Ascending aorta (tissue), 2 donors: ENCODE measurements around the gene INTS6. TPM values are rescaled to one million over a fixed set of nuclear protein-coding genes. Genes with fewer than 3 reads are reported as not detected.

Experiments used
- DNase-seq, 2 donors: peaks; one replicate each; pipeline ENCODE4 v3.0.0-alpha.2; 2019; ENCODE audit warnings: low spot score in 2 of 2
- H3K27ac ChIP-seq, 2 donors: fragments of 200-600 bp; sonication (generic); one replicate each; pipeline ENCODE4 v1.5.1; 2016 to 2017; ENCODE audit warnings: mild to moderate bottlenecking in 1 of 2
- H3K27me3 ChIP-seq: fragments of 200-600 bp; sonication (generic); one replicate; pipeline ENCODE4 v1.5.1; 2017
- H3K36me3 ChIP-seq, 2 donors: fragments of 200-600 bp; sonication (generic); one replicate each; pipeline ENCODE4 v1.5.1; 2016
- H3K4me1 ChIP-seq, 2 donors: fragments of 200-600 bp; sonication (generic); one replicate each; pipeline ENCODE4 v1.5.1; 2016 to 2017; ENCODE audit warnings: mild to moderate bottlenecking in 1 of 2
- H3K4me3 ChIP-seq, 2 donors: fragments of 200-600 bp; sonication (generic); one replicate each; pipeline ENCODE4 v1.5.1; 2016 to 2017; ENCODE audit warnings: mild to moderate bottlenecking in 1 of 2
- H3K9me3 ChIP-seq, 2 donors: fragments of 200-600 bp; sonication (generic); one replicate each; pipeline ENCODE4 v1.5.1; 2016
- CTCF ChIP-seq, 3 experiments: fragments of 200-600 bp in 2 of 3; fragments of 450-650 bp in 1 of 3; sonication (generic) in 2 of 3; IDR thresholded peaks; one replicate each; pipeline ENCODE4 v1.5.1; 2016 to 2019; ENCODE audit warnings: antibody characterized with exemption in 3 of 3, mild to moderate bottlenecking in 1 of 3, moderate library complexity in 1 of 3
- intact Hi-C: fragments of 100-400 bp; cut with DNase I; formaldehyde crosslinking; loops from one replicate; pipeline ENCODE4 v1.15.1; 2023
- total RNA-seq: library from RNA; depleted of rRNA; stranded (reverse); fragments of >200 nt; gene quantifications from one replicate; pipeline ENCODE4 v1.1.0, GENCODE V29; 2016

The INTS6 gene
- total RNA-seq, 1 donor from 2014 or later, result 43.5 TPM

GRCh38 chr13:51478418-51479198 is 25.8 kb upstream of the INTS6 start:
- no peak overlapping the region for H3K4me3 ChIP-seq
- H3K9me3 ChIP-seq, result no peaks in the 10 kb centered on the region
- no peaks in the 10 kb centered on the region for H3K4me1 ChIP-seq
- intact Hi-C loops, result no loop called here
- DNase-seq, result no peak
- H3K27ac ChIP-seq, result no peak overlapping the region
- H3K27me3 ChIP-seq, result no peaks in the 10 kb centered on the region
- no peaks in the 10 kb centered on the region for H3K36me3 ChIP-seq
- TF ChIP-seq CTCF (IDR thresholded peaks at IDR 0.05), result no peak

DNA sequence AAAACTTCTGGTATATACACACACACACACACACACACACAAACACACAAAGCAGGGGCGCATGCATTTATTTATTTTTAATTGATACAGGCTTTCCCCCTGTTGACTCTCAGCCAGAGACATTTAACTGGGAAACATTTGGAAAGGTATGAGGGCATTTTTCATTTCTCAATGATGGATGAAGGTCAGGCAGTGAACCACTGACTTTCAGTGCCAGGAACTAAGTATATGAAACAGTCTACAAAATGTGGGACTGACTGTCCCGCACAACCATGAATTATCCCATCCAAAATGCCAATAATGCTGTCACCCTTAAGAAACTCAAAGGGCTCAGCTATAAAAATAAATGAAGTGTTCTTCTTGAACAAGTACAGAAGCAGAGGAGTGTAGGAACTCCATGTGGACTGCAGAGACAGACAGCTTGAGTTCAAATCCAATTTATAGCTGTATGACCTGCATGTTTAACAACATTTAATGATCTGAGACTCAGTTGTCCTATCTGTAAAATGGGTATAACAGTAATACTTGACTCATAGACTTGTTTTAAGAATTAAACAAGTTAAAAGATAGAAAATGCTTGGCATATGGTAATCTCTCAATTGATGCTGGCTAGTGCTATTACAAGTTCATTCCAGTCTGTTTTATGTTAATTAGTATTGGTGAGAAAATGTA is 25.0 kb upstream of the INTS6 start:
- no peak for TF ChIP-seq CTCF (IDR thresholded peaks at IDR 0.05)
- no peak for DNase-seq
- intact Hi-C loops, result no loop called here
- Histone ChIP-seq H3K27ac (no peak overlapping the region), H3K27me3 (no peaks in the 10 kb centered on the region), H3K36me3 (no peaks in the 10 kb centered on the region), H3K4me1 (no peaks in the 10 kb centered on the region), H3K9me3 (no peaks in the 10 kb centered on the region), H3K4me3 (no peak overlapping the region)

- H3K27ac ChIP-seq, result no peak overlapping the region
- H3K4me3 ChIP-seq, result no peak overlapping the region
- H3K4me1 ChIP-seq, result no peaks in the 10 kb centered on the region
- DNase-seq, result no peak
- H3K9me3 ChIP-seq, result no peaks in the 10 kb centered on the region
- H3K27me3 ChIP-seq, result no peaks in the 10 kb centered on the region
- no peaks in the 10 kb centered on the region for H3K36me3 ChIP-seq
- no peak for TF ChIP-seq CTCF (IDR thresholded peaks at IDR 0.05)
- intact Hi-C loops, result no loop called here
These were observed 24.3 kb upstream of the INTS6 start for GRCh38 chr13:51477149-51477548.

DNA sequence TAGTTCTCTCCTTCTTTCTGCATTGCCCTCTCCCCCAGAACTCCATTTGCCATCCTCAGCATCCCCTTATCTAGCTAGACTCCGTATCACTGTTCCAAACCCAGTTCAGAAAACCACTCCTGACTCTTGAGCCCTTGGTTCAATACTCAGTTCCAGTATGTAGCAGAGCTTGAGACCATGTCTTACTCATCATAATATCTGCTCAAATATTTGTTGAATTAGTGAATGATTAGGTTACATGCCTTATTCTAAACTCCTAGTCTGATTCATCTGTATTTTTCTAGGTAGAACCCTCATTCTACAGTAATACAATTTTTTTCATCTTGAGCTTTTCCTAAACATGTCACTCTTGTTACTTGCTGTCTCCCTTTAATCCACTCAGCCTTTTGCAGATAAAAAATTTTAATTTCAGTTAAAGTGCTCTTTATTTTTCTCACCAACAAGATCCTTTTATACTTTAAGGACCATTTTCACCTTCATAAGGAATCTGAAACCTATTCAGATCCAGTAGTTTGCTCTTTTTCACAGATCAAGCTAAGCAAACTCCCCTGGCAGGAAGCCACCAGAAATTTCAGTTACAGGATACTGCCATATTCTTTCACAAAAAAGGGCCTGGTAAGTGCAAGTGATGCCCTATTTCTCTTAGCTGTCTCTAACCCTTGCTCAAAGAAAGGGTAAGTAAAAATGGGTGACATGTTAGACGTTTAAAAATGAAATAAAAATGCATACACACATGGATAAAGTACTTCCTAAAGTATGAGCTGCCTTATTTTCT is 23.1 kb upstream of the INTS6 start:
- Histone ChIP-seq H3K4me1 (no peaks in the 10 kb centered on the region), H3K36me3 (no peaks in the 10 kb centered on the region), H3K27ac (no peak overlapping the region), H3K27me3 (no peaks in the 10 kb centered on the region), H3K9me3 (no peaks in the 10 kb centered on the region), H3K4me3 (no peak overlapping the region)
- DNase-seq, result no peak
- intact Hi-C loops, result no loop called here
- TF ChIP-seq CTCF (IDR thresholded peaks at IDR 0.05), result no peak

DNA sequence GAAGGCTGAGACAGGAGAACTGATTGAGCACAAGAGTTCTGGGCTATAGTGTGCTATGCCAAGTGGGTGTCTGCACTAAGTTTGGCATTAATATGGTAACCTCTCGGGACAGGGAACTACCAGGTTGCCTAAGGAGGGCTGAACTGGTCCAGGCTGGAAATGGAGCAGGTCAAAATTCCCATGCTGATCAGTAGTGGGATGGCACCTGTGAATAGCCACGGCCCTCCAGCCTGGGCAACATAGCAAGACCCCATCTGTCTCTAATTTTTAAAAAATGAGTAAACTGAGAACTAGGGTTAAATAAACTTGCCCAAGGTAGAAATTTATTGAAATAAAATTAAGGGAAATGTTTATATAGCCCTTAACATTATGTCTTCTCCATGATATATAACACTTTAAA is 17.0 kb upstream of the INTS6 start:
- no peaks in the 10 kb centered on the region for H3K36me3 ChIP-seq
- no peaks in the 10 kb centered on the region for H3K9me3 ChIP-seq
- intact Hi-C loops, result no loop called here
- H3K27ac ChIP-seq, result no peak overlapping the region
- H3K4me3 ChIP-seq, result no peak overlapping the region
- no peaks in the 10 kb centered on the region for H3K27me3 ChIP-seq
- TF ChIP-seq CTCF (IDR thresholded peaks at IDR 0.05), result no peak
- no peaks in the 10 kb centered on the region for H3K4me1 ChIP-seq
- DNase-seq, result no peak
